ENCODE results near the gene MCIDAS. TPM values are rescaled to one million over a fixed set of nuclear protein-coding genes. Genes with fewer than 3 reads are reported as not detected.

Gene MCIDAS
- not detected for polyA plus RNA-seq (2013, experiment 1 of 2; ENCODE audit: insufficient read length)
- not detected for polyA plus RNA-seq (2013, experiment 2 of 2; ENCODE audit: insufficient read length)

GRCh38 chr5:55226934-55227663, at the start of gene MCIDAS:
Gene MCIDAS, minus strand, starts transcription at chr5:55227315. Its CDS starts 177 bp downstream, at chr5:55227138.
- DNase-seq, result no peak

DNA sequence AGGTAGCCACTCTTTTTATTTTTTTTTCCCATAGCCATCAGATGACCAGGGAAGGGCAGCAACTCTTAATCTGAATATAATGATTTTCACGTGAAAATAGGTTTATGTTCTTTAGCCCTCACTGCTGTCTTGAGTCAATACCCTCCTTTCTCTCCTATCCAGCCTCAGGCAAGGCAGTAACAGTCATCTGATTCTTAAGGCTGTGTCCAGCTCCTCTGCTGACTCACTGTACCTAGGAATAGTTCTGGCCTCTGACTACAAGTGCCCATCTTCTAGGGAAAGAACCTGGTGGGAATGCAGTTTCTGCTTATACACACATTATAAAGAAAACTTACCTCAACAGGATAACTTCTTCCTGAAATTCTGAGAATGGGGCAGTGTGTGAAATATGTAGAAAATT, 49.7 kb upstream of the MCIDAS start:
- DNase-seq, result no peak

DNA sequence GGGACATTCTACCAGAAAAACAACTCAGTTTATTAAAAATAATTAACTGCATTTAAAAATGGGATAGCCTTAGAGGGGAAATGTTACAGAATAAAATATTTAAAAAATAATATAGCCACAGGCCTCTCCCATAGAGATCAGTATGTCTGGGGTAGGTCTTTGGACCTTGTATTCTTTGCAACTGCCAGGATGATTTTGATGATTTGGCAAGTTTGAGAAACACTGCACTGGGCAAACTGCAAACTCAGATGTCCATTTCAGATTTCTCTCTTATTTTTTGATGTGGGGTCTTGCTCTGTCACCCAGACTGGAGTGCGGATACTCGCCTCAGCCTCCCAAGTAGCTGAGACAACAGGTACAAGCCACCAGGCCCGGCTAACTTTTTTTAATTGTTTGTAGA, 31.2 kb upstream of the MCIDAS start:
- no peak for DNase-seq

- no peak for DNase-seq
These were observed 27.7 kb upstream of the MCIDAS start for GRCh38 chr5:55254802-55255201.

- DNase-seq, result no peak
These were observed 22.9 kb upstream of the MCIDAS start for GRCh38 chr5:55250064-55250463.

DNA sequence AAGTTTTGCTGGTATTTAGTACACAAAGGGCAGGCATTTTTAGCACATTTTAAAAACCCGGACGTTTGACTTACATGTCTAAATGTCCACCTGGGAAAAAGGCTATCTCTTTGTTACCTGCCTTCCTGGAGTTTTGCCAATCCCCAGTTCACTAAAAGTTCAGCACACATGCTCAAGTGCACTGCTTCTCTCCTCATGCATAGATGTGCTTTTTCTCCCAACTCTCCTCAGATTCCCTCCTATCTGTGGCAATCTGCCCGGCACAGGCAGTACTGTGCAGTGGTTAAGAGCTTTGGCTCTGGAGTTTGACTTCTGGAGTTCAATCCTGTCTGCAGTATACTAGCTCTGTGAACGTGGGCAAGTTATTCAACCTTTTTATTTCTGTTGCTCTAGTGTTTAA, 14.6 kb upstream of the MCIDAS start:
- no peak for DNase-seq

DNA sequence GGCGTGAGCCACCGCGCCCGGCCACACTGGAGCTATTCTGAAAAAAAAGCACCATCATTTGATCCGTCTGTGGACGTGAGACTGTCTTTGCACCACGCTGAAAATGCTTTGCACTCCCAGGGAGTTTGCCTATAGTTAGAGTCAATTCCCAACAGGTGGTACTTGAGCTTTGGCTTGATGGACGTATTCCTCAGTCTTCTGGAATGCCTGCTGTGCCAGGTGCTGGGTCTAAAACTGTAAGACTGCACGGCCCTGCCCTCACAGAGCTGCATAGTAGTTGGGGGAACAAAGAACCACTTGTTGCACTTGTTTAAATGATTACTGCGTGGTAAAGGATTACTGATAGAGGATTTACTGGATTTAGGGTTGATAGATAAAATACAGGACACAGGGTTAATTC, 9.7 kb upstream of the MCIDAS start:
- DNase-seq, result no peak

DNA sequence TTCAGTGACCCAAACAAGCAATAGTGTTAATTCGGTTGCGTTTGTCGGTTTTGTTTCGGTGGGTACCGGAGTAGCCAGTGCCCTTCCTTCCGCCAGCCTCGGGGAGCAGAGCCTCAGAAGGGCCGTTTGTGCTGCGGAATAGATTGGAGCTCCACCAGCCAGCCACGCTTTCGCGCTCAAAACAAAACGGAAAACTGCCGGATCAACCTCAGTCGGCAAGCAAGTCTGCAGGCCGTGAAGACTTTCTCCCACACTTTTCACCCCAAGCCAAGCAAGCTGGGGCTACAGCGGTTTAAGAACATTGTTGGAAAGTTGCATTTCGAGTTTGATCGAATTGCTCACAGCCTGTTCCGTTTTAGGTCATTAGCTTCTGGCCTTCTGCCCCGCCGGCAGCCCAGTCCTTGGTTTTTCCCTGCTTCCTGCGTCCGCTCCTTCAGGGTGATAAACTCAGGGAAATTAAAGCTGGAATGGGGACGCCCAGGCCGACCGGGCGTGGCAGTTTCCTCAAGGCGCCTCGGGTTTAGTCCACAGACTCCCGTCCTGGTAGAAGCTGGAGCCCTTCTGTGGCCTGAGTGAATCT, 7.1 kb upstream of the MCIDAS start:
- no peak for DNase-seq

DNA sequence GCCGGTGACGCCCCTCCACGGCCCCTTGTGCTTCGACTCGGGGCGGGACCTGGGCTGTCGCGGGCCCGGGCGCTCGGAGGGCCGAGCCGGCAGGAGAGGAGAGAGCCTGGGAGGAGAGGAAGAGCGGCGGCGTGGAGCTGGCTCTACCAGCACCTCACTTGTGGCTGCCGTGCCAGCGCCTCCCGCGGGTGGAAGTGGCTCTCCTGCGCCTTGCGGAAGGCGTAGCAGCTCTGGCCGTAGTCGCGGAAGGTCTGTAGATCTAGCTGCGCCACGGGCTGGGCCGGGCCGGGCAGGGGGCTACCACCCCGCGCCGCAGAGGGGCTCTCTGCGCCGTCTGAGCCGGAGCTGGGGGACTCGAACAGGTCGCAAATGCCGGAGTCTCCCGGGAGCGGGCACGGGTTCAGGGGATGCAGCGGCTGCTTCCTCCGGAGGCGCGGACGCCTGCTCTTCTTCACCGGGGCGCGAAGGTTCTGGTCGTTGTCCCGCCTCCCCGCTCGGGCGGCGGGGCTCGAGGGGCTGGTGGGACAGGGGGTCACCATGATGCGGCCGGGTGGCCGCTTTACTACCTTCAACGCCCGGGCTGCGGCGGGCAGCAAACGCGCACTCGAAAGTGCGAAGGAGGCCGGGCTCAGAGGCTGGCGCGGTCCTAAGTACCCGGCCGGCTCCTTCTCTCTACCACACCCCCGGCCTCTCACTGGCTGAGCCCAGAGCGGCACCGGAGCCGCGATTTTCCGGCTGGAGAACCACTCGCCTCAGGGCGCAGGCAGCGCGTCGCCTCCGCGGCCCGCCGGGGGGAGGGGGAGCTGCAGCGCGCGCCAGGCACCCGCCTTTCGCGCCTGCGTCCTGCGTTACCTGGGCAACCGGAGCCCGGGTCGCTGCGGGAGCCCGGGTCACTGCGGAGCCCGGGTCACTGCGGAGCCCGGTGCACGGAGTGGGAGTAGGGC, 6.1 kb upstream of the MCIDAS start, which contains the start of gene CCNO:
TSS of gene CCNO (minus strand) at position 624 of the 944 bp plus-strand sequence. CDS start at position 539, 85 bp downstream.
- peak; percentile 49 for DNase-seq

DNA sequence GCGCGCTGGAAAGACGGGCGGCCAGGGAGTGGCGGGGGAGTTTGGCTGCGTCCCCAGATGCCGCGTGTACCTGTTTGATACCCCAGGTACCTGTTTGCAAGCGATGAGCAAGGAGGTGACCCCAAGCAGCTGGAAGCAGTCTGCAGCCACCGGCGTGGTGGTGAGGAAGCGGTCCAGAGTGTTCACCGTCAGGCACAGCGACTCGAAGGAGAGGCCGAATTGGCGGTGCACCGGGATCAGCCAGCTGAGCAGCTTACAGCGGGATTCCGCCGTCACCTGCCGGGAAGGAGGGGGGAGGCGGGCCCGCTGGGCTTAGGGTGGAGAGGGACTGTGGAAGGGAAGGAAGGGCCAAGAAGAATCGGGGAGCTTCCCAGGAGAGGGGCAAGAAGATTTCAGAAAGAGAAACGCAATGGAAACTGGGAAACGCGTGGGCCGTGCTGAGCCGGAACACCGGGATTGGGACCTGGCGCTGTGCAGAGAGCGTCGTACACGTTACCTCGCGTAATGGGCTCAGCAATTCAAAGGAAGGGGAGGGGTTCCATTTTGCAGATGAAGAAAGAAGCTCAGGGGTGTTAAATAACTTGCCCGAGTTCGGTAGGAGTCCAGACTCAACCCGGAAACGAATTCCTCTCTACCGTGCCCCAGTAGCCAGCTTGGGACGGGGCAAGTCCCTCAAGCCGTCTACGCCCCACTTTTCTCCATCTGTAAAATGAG, 5.3 kb upstream of the MCIDAS start:
- no peak for DNase-seq

- no peak for DNase-seq
These were observed 4.8 kb upstream of the MCIDAS start for GRCh38 chr5:55231919-55232270.

DNA sequence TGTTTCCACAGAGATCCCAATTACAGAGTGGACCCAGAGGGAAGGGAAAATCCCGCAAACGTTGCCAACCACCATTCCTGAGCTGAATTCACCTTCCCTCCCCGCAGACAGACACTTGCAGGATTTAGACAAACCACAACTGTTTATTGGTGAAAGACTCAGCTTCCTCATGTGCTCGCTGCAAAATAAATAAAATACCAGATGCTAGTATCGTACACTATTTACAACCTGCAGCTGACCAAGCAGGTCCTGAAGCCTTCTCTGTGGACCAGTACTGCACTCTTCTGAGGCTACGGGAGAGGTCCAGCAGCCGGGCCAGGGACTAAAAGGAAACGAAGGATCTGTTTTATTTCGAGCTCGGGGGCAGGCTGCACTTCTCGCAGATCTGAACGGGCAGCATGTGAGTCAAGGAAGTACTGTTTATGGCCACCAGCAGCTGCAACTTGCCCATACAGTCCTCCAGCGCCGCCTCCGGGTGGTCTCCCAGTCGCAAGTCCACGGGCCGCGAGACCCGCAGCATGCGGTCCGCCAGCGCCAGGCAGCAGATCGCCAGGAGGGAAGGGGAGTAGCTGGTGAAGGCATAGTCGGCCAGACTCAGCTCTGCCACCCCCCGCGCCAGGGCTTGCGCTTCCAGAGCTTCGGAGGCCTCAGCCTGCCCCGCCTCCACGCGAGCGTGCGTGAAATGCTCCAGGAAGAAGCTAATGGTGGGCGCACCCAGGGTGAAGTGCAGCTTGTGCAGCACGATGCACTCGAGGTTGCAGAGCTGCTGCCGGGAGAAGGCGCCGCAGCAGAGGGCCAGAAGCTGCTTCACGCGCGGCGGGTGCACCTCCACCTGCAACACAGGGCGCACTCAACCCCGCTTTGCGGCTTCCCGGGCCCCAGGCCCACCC, 4.2 kb upstream of the MCIDAS start:
- DNase-seq, result no peak

GRCh38 chr5:55230086-55230629, 3.0 kb upstream of the MCIDAS start:
- DNase-seq, result no peak

GRCh38 chr5:55227664-55228430, 732 bp upstream of the MCIDAS start:
- DNase-seq, result no peak

GRCh38 chr5:55226027-55226933, 835 bp downstream of the MCIDAS start:
- peak; percentile 42 for DNase-seq

DNA sequence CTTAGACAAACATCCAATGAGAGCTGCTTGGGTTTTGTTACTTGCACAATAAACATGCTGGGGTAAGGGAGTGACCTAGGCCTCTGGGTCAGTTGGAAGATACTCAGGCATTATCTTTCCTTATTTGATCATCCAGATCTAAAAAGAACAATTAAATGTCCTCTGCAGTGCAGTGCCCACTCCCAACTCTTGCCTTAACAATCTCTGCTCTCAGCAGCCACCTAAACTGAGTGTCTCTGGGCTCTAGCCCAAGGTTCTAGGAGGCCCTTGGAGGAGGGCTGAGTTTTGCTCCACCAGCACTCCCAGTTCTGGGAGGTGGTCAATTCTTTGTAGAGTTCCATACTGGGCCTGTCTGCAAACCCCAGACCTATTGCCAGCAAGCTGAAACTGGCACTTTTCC, 1.8 kb downstream of the MCIDAS start:
- DNase-seq, result no peak

DNA sequence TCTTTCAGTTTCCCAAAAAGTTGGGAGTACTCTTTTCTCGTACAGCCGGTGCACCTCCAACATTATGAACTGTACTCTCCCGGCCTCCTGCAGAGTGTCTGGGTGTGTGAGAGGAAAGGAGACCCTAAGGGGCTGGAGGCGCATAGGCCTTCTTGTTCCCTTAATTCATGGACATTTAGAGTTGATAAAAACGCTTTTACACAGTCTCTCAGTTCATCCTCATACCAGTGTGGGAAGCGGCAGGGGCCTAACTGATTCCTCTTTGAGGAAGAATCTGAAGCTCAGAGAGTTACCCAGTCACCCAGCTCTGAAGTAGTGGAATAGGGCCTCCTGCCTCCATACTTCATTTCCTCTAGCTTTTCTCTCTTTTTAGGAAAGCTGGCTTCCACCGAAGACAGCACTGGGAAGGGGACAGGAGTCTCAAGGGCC, 3.3 kb downstream of the MCIDAS start:
- DNase-seq, result no peak

DNA sequence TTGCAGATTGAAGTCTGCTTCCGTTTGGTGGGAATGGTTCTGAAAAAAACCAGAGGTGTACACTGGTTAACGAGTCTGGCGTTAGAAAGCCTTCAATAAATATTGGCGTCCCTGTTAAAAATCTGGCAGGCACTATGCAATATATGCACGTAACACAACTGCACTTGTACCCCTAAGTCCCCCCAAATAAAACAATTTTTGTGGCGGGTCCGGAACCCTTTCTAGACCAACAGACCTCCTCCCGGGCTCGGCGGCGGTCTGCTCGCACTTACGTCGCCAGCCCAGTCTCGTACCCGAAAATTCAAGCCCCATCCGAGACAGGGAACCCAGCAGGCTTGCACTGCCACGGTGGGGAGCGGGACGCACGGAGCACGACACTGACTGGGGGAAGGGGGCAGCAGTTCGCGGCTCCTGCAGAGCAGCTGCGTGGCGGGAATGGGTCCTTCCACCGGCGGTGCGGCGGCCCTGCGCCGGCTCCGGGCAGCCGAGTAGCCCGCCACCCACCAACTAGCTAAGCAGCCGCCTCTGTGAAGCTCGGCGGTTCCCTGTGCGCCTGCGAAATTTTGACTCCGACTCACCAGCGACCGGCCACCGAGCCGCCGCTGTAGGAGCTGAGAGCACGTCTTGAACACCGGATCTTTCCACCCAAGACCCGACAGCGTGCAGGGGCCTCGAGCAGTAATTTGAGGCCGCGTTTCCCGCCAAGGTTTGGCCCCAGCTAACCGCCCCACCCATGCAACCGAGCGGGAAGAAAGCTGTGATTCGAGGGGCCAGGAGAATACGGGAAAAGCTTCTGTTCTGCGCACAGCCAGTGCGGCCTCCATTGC, 3.9 kb downstream of the MCIDAS start:
- no peak for DNase-seq
